ENCODE results near the gene PKIB. TPM values are rescaled to one million over a fixed set of nuclear protein-coding genes. Genes with fewer than 3 reads are reported as not detected.
"Not testable (repeated sequence)": the region's sequence is repeated elsewhere in the genome, so short reads cannot be mapped to it uniquely, and the experiment has no call there.

PKIB gene
- polyA plus RNA-seq (ENCODE audit: insufficient read length in 4 of 4), result 1 to 10 TPM; 1.1 to 2.2 (median 1.8) TPM

GRCh38 chr6:122609881-122610689 lies at the start of gene PKIB:
Gene PKIB, plus strand, starts transcription at chr6:122610405. Its CDS starts 107,390 bp downstream, at chr6:122717795.
- DNase-seq (ENCODE audit: low read depth in 4 of 4, low spot score in 2 of 4), result peak in 3 of 4 donors; percentile 36 to 65 (median 55)

- DNase-seq (ENCODE audit: low read depth in 4 of 4, low spot score in 2 of 4), result no peak
Measured at GRCh38 chr6:122563364-122564052, 46.7 kb upstream of the PKIB start.

- DNase-seq (ENCODE audit: low read depth in 4 of 4, low spot score in 2 of 4), result no peak
Measured at GRCh38 chr6:122564230-122564629, 46.0 kb upstream of the PKIB start.

GRCh38 chr6:122565708-122566107 lies 44.5 kb upstream of the PKIB start:
- DNase-seq (ENCODE audit: low read depth in 4 of 4, low spot score in 2 of 4), result no peak

- no peak for DNase-seq (ENCODE audit: low read depth in 4 of 4, low spot score in 2 of 4)
Measured at GRCh38 chr6:122567034-122567433, 43.2 kb upstream of the PKIB start.

- no peak for DNase-seq (ENCODE audit: low read depth in 4 of 4, low spot score in 2 of 4)
Measured at GRCh38 chr6:122568350-122568749, 41.9 kb upstream of the PKIB start.

GRCh38 chr6:122568797-122569221 lies 41.4 kb upstream of the PKIB start:
- DNase-seq (ENCODE audit: low read depth in 4 of 4, low spot score in 2 of 4), result no peak

- no peak for DNase-seq (ENCODE audit: low read depth in 4 of 4, low spot score in 2 of 4)
Measured at GRCh38 chr6:122569230-122569771, 40.9 kb upstream of the PKIB start.

GRCh38 chr6:122571888-122572287 lies 38.3 kb upstream of the PKIB start:
- no peak for DNase-seq (ENCODE audit: low read depth in 4 of 4, low spot score in 2 of 4)

- DNase-seq (ENCODE audit: low read depth in 4 of 4, low spot score in 2 of 4), result no peak
Measured at GRCh38 chr6:122576888-122577287, 33.3 kb upstream of the PKIB start.

GRCh38 chr6:122578961-122579360 lies 31.2 kb upstream of the PKIB start:
- DNase-seq (ENCODE audit: low read depth in 4 of 4, low spot score in 2 of 4), result no peak

- no peak for DNase-seq (ENCODE audit: low read depth in 4 of 4, low spot score in 2 of 4)
Measured at GRCh38 chr6:122580737-122581136, 29.5 kb upstream of the PKIB start.

- DNase-seq (ENCODE audit: low read depth in 4 of 4, low spot score in 2 of 4), result no peak
Measured at GRCh38 chr6:122589115-122589514, 21.1 kb upstream of the PKIB start.

- not testable (repeated sequence) for DNase-seq (ENCODE audit: low read depth in 4 of 4, low spot score in 2 of 4)
Measured at GRCh38 chr6:122598295-122598694, 11.9 kb upstream of the PKIB start.

GRCh38 chr6:122604676-122605075 lies 5.5 kb upstream of the PKIB start:
- DNase-seq (ENCODE audit: low read depth in 4 of 4, low spot score in 2 of 4), result no peak

GRCh38 chr6:122610690-122611455 lies 668 bp downstream of the PKIB start:
- peak; percentile 9 to 29 (median 13) for DNase-seq (ENCODE audit: low read depth in 4 of 4, low spot score in 2 of 4)

GRCh38 chr6:122612838-122613237 lies 2.6 kb downstream of the PKIB start:
- no peak for DNase-seq (ENCODE audit: low read depth in 4 of 4, low spot score in 2 of 4)

- no peak for DNase-seq (ENCODE audit: low read depth in 4 of 4, low spot score in 2 of 4)
Measured at GRCh38 chr6:122614303-122614702, 4.1 kb downstream of the PKIB start.

- DNase-seq (ENCODE audit: low read depth in 4 of 4, low spot score in 2 of 4), result no peak
Measured at GRCh38 chr6:122615409-122615808, 5.2 kb downstream of the PKIB start.

- no peak for DNase-seq (ENCODE audit: low read depth in 4 of 4, low spot score in 2 of 4)
Measured at GRCh38 chr6:122616877-122617276, 6.7 kb downstream of the PKIB start.

- DNase-seq (ENCODE audit: low read depth in 4 of 4, low spot score in 2 of 4), result no peak
Measured at GRCh38 chr6:122619309-122619708, 9.1 kb downstream of the PKIB start.

Measured in left renal cortex interstitium (tissue), 4 donors.